ENCODE measurements around the gene NOTCH2. TPM values are rescaled to one million over a fixed set of nuclear protein-coding genes. Genes with fewer than 3 reads are reported as not detected.

Gene NOTCH2
- total RNA-seq, 6 donors from 2014 or later: 71.0 to 119 (median 89.1) TPM

- no peak overlapping the region for H3K27ac ChIP-seq
- no peaks in the 10 kb centered on the region for H3K27me3 ChIP-seq
- ATAC-seq (ENCODE audit: low FRiP score in 2 of 2): no peak
- peaks cover 0 to 10% (median 6%) of the 10 kb centered on the region in 4 donors for H3K36me3 ChIP-seq
- DNase-seq: no peak
- no peaks in the 10 kb centered on the region for H3K9me3 ChIP-seq
- H3K4me3 ChIP-seq: no peak overlapping the region
- H3K4me1 ChIP-seq: peaks cover 7 to 14% (median 11%) of the 10 kb centered on the region in 4 donors
- TF ChIP-seq EP300 (IDR thresholded peaks at IDR 0.05) (no peak), CTCF (IDR thresholded peaks at IDR 0.05) (no peak), POLR2A (IDR thresholded peaks at IDR 0.05) (no peak), POLR2AphosphoS5 (IDR thresholded peaks at IDR 0.05) (no peak)
These were observed 95.4 kb downstream of the NOTCH2 start for GRCh38 chr1:119974013-119974412.

GRCh38 chr1:119971710-119972570 is 97.5 kb downstream of the NOTCH2 start:
- TF ChIP-seq CTCF (IDR thresholded peaks at IDR 0.05) (no peak), POLR2A (IDR thresholded peaks at IDR 0.05) (no peak), EP300 (IDR thresholded peaks at IDR 0.05) (no peak), POLR2AphosphoS5 (IDR thresholded peaks at IDR 0.05) (no peak)
- no peak overlapping the region for H3K27ac ChIP-seq
- H3K36me3 ChIP-seq: peaks cover 5 to 22% (median 17%) of the 10 kb centered on the region in 4 donors
- 85 to 92% methylated on average over 4 of the region's 4 CpGs for WGBS, 2 donors
- peaks cover 0 to 4% (median 0%) of the 10 kb centered on the region in 4 donors for H3K4me1 ChIP-seq
- no peaks in the 10 kb centered on the region for H3K27me3 ChIP-seq
- H3K9me3 ChIP-seq: no peaks in the 10 kb centered on the region
- H3K4me3 ChIP-seq: no peak overlapping the region
- DNase-seq: no peak
- ATAC-seq (ENCODE audit: low FRiP score in 2 of 2): no peak

- no peaks in the 10 kb centered on the region for H3K27me3 ChIP-seq
- H3K9me3 ChIP-seq: no peaks in the 10 kb centered on the region
- H3K4me1 ChIP-seq: no peaks in the 10 kb centered on the region
- 88 to 97% methylated on average over 1 of the region's 1 CpG for WGBS, 2 donors
- no peak overlapping the region for H3K27ac ChIP-seq
- TF ChIP-seq POLR2A (IDR thresholded peaks at IDR 0.05): no peak
- H3K36me3 ChIP-seq: peaks cover 14 to 50% (median 24%) of the 10 kb centered on the region in 4 donors
- ATAC-seq (ENCODE audit: low FRiP score in 2 of 2): no peak
- H3K4me3 ChIP-seq: no peak overlapping the region
- no peak for DNase-seq
These were observed 100.9 kb downstream of the NOTCH2 start for GRCh38 chr1:119968601-119969000.

GRCh38 chr1:119968068-119968492 is 101.4 kb downstream of the NOTCH2 start:
- DNase-seq: peak in 1 of 2 donors; percentile 72
- 81 to 100% methylated on average over 1 of the region's 1 CpG for WGBS, 2 donors
- no peak overlapping the region for H3K27ac ChIP-seq
- H3K27me3 ChIP-seq: no peaks in the 10 kb centered on the region
- no peaks in the 10 kb centered on the region for H3K9me3 ChIP-seq
- no peaks in the 10 kb centered on the region for H3K4me1 ChIP-seq
- H3K36me3 ChIP-seq: peaks cover 16 to 55% (median 24%) of the 10 kb centered on the region in 4 donors
- no peak overlapping the region for H3K4me3 ChIP-seq
- TF ChIP-seq CTCF (IDR thresholded peaks at IDR 0.05) (peak; percentile 57 to 74 (median 66)), POLR2AphosphoS5 (IDR thresholded peaks at IDR 0.05) (no peak), POLR2A (IDR thresholded peaks at IDR 0.05) (no peak), EP300 (IDR thresholded peaks at IDR 0.05) (no peak)
- peak; percentile 77 to 87 for ATAC-seq (ENCODE audit: low FRiP score in 2 of 2)

- H3K4me3 ChIP-seq: no peak overlapping the region
- no peak overlapping the region for H3K27ac ChIP-seq
- 66 to 87% methylated on average over 2 of the region's 2 CpGs for WGBS, 2 donors
- no peaks in the 10 kb centered on the region for H3K27me3 ChIP-seq
- TF ChIP-seq CTCF (IDR thresholded peaks at IDR 0.05) (no peak), EP300 (IDR thresholded peaks at IDR 0.05) (no peak), POLR2AphosphoS5 (IDR thresholded peaks at IDR 0.05) (no peak), POLR2A (IDR thresholded peaks at IDR 0.05) (no peak)
- ATAC-seq (ENCODE audit: low FRiP score in 2 of 2) (no peak), DNase-seq (no peak)
- no peaks in the 10 kb centered on the region for H3K4me1 ChIP-seq
- H3K36me3 ChIP-seq: peaks cover 16 to 63% (median 24%) of the 10 kb centered on the region in 4 donors
- no peaks in the 10 kb centered on the region for H3K9me3 ChIP-seq
These were observed 102.8 kb downstream of the NOTCH2 start for GRCh38 chr1:119966681-119967080.
